ENCODE results near the gene OBSCN.

DNA sequence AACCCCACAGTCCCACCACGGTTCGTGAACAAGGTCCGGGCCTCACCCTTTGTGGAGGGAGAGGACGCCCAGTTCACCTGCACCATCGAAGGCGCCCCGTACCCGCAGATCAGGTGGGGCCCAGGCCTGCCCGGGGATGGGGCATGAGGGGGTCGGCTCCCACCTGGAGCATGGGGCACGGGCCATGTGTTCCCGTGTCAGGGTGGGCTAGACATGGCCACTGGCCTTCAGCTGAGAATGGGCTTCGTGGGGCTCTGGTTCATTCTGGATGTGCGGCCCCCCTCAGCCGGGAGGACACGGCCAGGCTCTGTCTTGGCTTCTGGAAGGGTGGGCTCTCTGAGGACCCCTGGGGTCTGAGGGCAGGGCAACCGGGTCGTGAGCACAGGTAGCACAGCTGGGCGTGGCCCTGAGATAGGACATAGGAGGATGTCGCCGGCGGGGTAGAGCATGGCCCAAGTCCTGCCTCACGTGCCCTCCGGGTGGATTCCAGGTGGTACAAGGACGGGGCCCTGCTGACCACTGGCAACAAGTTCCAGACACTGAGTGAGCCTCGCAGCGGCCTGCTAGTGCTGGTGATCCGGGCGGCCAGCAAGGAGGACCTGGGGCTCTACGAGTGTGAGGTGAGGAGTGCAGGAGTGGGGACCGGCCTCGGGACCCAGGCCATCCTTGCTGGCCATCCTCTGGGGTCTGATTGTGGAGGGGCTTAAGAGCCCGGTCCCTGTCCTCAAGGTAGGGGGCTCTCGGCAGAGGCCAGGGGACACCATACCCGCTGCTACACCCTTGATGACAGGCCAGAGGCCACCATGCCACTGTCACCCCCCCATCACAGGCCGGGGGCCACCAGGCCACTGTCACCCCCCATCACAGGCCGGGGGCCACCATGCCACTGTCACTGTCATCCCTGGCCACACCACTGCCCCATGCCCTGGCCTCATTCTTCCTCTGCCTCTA, 143.3 kb downstream of the OBSCN start:
- TF ChIP-seq CTCF (conservative IDR thresholded peaks at IDR 0.05) (no peak), ZFX (IDR thresholded peaks at IDR 0.05) (no peak)

Measured in C4-2B (cell line).